ENCODE results near the gene TPSAB1.

DNA sequence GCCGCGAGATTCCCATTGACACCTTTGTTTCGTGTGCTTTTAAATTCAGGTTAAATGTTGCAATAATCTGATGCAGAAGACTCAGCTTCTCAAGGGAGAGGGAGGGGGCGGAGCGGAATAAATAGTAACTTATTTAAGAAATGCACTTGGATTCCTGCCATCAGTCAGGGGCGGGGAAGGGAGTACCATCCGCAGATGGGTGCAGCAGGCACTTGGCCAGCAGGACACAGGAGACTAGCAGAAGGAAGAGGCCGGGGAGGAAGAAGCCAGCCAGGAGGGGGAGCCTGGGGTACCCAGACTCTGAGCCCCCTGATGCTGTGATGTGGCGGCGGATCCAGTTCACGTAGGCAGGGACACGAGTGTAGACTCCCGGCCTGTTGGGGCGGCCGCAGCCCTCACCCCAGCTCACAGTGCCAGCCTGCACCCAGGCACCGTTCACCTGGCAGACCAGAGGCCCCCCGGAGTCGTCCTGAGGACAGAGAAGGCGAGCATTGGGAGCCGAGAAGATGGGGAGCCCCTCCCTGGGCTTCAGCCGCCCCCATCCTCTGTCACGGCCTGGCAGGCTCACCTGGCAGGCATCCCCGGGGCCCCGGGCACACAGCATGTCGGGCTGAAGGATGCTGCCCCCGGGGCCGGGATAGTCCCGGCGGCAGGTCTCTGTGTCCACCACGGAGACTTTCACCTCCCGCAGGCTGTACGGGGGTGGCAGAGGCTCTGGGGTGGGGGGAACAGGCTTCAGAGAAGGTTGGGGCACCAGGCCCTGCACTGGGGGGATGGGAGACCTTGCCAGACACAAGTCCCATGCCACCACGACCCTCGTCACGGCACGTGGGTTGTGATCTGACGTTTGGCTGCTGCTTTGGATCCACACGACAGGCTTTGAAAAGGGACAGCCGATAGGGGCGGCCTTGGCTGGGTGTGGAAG is 18.6 kb upstream of the TPSAB1 start:
- TF ChIP-seq CTCF (conservative IDR thresholded peaks at IDR 0.05), result no peak
- no peak for TF ChIP-seq EZH2 (IDR thresholded peaks at IDR 0.05; ENCODE audit: low read depth)

Data from PC-9 (cell line).